GM12874 (cell line): ENCODE measurements around the gene NFAM1.

Source experiments
- TF ChIP-seq, protein P1 (sequence below): IDR thresholded peaks from 2 replicates; pipeline ENCODE4 v1.5.1; 2011; ENCODE audit warnings: low read depth, mild to moderate bottlenecking, control low read depth, low read length, moderate library complexity; ENCODE audit not compliant: insufficient read depth

The NFAM1 gene

DNA sequence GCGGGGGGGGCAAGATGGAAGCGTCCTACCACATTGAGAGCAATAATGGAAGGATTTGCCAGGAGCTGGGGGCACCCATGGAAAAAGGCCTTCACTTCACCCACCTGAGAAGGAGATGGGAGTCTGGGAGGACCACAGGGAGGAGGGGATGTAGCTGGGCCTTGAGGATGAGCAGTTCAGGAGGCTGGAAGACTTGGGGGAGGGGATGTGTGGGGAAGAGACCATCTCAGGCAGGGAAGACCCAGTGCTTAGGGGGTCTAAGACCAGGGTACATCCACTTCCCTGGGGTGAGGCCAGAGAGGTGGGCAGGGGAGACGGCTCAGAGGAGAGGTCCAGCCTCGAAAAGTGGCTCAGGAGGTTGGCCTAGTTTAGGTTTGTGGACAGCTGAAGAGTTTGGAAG, 90.4 kb downstream of the NFAM1 start:
- TF ChIP-seq, protein P1, sequence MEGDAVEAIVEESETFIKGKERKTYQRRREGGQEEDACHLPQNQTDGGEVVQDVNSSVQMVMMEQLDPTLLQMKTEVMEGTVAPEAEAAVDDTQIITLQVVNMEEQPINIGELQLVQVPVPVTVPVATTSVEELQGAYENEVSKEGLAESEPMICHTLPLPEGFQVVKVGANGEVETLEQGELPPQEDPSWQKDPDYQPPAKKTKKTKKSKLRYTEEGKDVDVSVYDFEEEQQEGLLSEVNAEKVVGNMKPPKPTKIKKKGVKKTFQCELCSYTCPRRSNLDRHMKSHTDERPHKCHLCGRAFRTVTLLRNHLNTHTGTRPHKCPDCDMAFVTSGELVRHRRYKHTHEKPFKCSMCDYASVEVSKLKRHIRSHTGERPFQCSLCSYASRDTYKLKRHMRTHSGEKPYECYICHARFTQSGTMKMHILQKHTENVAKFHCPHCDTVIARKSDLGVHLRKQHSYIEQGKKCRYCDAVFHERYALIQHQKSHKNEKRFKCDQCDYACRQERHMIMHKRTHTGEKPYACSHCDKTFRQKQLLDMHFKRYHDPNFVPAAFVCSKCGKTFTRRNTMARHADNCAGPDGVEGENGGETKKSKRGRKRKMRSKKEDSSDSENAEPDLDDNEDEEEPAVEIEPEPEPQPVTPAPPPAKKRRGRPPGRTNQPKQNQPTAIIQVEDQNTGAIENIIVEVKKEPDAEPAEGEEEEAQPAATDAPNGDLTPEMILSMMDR: no peak

DNA sequence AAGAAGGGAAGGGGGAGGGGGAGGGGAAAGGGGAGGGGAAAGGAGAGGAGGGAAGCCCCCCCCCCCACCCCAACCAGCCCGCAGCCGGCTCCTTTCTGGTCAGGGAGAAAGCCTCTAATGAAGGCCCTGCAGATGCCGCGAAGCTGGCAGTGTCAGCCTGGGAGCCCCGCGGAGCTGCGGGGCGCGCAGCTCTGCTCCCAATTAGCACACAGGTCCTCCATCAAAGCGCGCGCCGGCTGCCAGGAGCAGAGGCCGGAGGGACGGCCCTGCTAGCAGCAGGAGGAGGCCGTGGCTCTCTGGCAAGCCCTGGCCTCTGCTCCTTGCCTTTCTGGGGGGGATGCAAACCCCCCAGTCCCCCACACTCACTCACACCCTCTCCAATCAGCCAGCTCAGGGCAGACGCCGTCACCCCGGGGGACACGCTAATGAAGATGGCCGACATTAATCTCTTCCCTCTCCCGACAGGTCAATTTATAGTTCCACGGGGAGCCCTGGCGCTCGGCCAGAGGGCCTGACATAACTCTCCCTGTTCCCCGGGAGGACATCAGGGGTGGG, 91.3 kb downstream of the NFAM1 start:
- TF ChIP-seq, protein P1: no peak

DNA sequence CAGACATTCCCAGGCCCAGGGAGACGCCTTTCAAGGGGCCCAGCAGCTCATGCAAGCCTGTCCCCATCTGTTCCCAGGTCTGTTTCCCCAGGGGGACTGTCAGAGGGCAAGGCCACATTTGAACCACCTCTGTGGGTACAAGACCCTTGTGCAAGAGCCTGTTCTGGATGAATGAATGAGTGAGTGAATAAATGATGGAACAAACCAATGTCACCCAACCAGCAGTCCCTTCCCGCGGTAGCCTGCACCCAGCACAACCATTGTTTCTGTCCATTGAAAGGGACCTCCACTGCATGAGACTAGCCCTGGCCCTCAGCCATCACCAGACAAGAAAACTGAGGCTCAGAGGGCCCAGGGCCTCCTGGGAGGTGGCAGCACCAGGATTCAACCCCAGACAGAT, 92.1 kb downstream of the NFAM1 start:
- TF ChIP-seq, protein P1: no peak

DNA sequence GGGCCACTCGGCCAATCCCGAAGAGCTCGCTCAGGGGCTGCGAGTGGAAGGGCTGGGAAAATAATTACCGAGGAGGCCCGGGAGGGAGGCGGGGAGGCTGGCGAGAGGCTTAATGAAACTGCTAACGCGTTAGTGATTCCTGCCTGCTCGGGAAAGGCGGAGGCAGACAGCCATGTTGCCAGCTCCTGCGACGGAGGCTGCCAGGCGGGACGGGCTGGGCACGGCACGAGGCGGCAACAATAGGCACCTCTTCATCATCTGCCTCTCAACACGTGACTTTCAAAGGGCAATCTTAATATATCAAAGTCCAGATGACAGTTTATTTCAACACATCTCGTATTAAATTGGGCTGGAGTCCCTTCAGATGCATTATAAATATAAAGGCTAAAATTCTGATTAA, 93.7 kb downstream of the NFAM1 start:
- TF ChIP-seq, protein P1: no peak

DNA sequence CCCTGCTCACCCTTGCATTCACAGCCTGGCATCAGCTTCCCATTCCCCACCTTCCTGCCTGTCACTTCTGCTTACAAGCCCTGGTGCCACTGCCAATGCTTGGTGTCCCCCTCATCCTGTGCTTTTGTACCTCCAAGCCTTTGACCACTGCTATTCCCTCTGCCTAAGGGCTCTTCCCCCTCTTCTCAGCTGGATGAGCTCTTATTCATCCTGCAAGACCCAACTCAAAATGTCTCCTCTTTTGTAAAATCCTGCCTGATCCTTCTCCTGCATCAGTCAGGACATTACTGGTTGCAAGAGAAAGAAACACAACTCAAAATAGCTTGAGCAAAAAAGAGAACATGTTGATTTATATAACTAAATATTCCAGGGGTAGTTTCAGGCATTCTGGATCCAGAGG, 94.8 kb downstream of the NFAM1 start:
- TF ChIP-seq, protein P1: no peak

DNA sequence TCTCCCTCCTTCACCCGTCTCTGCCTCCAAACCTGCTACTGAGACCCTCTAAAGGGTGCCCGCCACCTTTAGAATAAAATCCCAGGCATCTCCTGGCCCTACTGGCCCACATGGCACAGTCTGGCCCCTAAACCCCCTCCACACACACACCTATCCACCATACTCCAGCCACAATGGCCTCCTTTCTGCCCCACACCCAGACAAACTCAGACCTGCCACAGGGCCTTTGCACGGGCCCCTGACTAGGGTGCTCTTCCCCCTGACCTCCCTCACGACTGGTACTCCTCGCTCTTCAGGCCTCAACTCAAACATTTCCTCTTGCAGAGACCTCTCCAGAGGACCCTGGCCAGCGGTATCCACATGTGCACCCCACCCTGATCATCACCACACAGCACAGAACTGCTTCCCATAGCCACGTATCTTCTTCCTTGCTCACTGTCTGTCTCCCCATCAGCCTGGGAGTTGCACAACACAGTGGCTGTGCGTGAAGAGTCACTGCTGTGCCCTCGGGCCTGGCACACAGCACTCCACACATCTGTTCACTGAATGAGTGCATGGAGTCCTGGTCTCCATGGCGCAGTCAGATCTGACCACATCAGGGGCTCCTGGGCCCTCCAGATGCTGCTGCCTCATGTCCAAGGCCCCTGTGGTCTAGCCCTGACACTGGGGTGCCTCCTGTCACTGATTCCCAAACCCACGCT, 95.5 kb downstream of the NFAM1 start:
- TF ChIP-seq, protein P1: no peak

DNA sequence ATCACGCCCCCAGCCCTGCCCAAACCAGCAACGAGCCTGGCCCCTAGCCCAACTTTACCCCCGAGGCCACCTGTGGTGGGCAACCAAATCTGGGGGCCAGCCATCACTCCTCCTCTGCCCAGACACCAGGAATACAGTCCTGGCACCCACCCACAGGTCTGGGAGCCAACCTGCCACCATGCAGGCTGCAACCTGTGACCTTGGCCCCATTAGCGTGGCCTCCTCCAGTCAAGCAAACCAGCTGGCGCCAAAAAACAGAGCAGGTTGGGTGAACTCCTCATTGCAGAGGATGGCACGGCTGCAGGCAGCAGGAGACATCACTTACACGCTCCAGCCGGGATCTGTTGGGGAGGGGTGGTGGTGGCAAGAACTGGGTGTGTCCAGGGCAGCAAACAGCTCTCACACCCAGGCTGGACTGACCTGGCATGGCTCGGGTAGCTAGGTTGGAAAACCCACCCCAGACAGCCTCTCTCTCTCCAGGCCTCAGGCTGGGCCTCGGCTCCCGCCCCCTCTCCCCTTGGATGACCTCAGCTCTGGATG, 96.3 kb downstream of the NFAM1 start:
- TF ChIP-seq, protein P1: no peak
